Dendritic cell treated with granulocyte-macrophage colony-stimulating factor and Interleukin-4, amounts not matched to agents 40 ng/mL and 50 ng/mL, for 4 days (primary cell): Measurements from ENCODE around the gene DAP.

Experiments
- H3K27ac Mint-ChIP-seq: one replicate; pipeline ENCODE4 v1.8.0; 2022; ENCODE audit warnings: mild to moderate bottlenecking, mixed read lengths
- H3K27me3 Mint-ChIP-seq: one replicate; pipeline ENCODE4 v1.8.0; 2022; ENCODE audit warnings: mild to moderate bottlenecking, mixed read lengths
- H3K36me3 Mint-ChIP-seq: one replicate; pipeline ENCODE4 v1.8.0; 2022; ENCODE audit warnings: low read depth, mixed read lengths
- H3K4me1 Mint-ChIP-seq: one replicate; pipeline ENCODE4 v1.8.0; 2022; ENCODE audit warnings: low read depth, mixed read lengths
- H3K4me3 Mint-ChIP-seq: one replicate; pipeline ENCODE4 v1.8.0; 2022; ENCODE audit warnings: mild to moderate bottlenecking, moderate library complexity, mixed read lengths
- H3K9me3 Mint-ChIP-seq: one replicate; pipeline ENCODE4 v1.8.0; 2022; ENCODE audit warnings: mixed read lengths
- intact Hi-C: fragments of 100-400 bp; cut with micrococcal nuclease; formaldehyde crosslinking; loops from one replicate; pipeline ENCODE4 v1.15.0; 2022

The DAP gene

DNA sequence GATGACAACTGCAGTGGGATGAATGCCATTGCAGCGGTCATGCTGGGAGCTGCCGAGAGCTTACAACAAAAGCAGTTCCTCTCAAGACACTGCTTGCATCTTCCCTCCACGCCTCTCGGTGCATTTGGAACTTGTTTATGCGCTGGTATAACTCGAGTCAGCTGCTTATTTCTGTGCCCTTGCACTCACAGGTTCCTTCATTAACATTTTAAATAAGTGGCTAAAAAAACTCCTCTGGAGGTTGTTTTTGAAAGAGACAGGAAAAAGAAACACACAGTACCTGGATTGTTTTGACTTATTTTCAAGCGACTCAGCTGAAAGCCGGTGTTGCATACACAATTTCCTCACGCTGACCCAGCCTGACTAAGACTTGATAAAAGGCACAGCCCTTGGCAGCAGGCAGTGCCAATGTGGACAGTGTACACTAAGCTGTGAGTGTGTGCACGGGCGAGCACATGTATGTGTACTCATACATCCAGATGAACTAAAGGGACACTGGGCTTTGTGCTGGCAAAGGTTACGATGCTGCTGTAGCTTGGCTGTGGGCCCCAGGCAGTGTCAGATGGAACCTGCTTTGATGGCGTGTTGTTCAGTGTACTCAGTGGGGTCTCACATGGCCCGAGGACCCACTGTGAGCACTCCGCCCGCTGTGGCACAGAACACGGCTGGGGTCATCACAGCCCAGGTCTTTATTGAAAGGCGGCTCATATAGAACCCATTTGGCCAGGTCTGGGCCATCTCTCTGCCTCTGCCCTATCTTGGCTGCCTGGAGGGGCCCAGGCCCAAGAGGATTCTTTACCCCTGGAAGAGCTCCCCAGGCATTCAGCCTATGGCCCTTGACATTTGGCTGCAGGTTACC lies 104.8 kb downstream of the DAP start:
- intact Hi-C loops: no loop called here
- no peaks in the 10 kb centered on the region for H3K9me3 Mint-ChIP-seq
- no peaks in the 10 kb centered on the region for H3K36me3 Mint-ChIP-seq
- no peaks in the 10 kb centered on the region for H3K27me3 Mint-ChIP-seq
- no peak overlapping the region for H3K4me3 Mint-ChIP-seq
- H3K4me1 Mint-ChIP-seq: peaks cover 5% of the 10 kb centered on the region
- no peak overlapping the region for H3K27ac Mint-ChIP-seq

DNA sequence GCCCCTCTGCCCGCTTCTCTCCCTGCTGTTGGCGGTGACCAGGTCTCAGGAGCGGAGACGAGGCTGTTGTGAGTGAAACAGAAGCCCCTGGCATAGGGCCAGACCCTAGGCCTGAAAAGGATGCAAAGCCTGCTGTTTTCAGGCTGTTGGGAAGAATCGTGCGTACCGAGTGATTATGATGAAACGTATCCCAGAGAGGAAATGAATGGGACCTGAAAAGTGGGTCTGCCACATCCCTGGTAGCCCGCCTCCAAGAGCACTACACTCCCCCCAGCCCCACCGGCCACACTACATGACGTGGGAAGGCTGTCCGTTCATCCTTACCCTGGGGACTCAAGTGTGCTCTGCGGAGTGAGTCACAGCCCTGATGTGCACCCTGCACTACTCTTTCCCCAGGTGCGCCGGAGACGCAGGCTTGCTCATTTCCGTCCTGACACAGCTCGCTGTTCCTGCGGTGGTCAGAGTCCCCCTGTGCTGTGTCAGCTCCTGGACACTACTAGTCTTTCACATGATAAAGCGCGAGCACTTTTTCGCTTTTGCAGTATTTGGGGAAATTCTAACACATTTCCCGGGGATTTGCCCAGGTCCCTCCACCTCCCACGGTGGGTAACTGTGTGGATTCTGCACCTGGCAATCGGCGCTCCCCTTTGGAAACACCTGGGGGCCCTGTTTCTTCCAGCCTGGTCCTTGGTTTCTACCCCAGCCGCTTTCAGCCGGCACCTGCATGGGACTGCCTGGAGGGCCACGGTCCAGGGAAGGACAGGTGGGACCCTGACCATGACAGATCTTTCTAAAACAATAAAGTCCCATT lies 105.7 kb downstream of the DAP start:
- Mint-ChIP-seq H3K27ac (no peak overlapping the region), H3K4me3 (no peak overlapping the region), H3K27me3 (no peaks in the 10 kb centered on the region), H3K9me3 (no peaks in the 10 kb centered on the region), H3K4me1 (peaks cover 5% of the 10 kb centered on the region), H3K36me3 (no peaks in the 10 kb centered on the region)
- intact Hi-C loops: no loop called here

DNA sequence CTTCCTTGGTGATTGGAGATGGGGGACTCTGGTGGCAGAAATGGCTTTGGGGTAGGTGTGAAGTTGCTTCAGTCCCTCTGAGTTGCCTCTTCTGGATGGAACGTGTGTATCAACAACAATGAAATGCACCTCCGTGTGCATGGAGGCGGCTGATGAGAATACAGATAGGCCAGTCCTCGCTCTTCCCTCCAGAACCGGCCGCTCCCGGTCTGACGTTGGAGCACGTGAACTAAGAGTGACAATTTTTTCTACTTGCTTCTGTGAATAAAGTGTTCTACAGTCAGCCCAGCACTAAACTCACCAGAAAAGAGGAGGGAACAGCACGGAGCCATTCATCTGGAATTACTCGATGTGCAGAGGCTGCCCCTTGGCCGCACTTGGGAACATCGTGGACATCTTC lies 106.5 kb downstream of the DAP start:
- H3K36me3 Mint-ChIP-seq: no peaks in the 10 kb centered on the region
- intact Hi-C loops: no loop called here
- H3K27ac Mint-ChIP-seq: no peak overlapping the region

DNA sequence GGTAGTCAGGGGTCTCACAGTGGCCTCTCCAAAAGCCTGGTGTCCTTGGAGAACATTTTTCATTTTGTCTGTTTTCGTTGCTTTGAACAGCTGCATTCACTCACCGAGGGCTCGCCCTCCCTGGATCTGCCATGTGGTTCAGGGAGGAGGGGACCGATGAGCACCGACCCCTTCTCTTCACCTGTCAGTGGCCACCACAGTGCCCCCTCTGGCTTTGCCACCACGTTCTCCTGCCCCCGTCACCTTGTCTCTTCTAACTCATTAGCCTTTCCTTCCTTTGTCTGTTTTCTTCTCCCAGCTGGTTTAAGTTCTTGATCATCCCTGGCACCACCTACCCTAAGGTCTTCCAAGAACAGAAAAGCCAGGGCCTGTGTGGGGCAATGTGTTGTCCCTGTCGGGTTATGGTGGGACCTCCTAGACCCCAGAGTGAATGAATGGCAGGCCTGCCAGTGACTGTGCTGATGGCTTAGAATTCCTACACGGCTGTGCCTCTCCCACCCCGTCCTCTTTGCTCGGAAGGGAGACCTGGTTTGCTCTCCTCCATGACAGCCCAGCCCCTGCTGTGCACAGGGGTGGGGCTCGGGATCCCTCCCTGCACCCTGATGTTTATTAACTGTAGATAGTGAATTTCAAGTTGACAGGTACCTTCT lies 107.2 kb downstream of the DAP start:
- no peaks in the 10 kb centered on the region for H3K9me3 Mint-ChIP-seq
- H3K36me3 Mint-ChIP-seq: no peaks in the 10 kb centered on the region
- intact Hi-C loops: no loop called here
- no peaks in the 10 kb centered on the region for H3K27me3 Mint-ChIP-seq
- peaks cover 5% of the 10 kb centered on the region for H3K4me1 Mint-ChIP-seq
- no peak overlapping the region for H3K27ac Mint-ChIP-seq
- H3K4me3 Mint-ChIP-seq: no peak overlapping the region

More for the DNA sequence above, 106.5 kb downstream of the DAP start:
- Mint-ChIP-seq H3K9me3 (no peaks in the 10 kb centered on the region), H3K4me1 (peaks cover 5% of the 10 kb centered on the region), H3K4me3 (no peak overlapping the region), H3K27me3 (no peaks in the 10 kb centered on the region)

DNA sequence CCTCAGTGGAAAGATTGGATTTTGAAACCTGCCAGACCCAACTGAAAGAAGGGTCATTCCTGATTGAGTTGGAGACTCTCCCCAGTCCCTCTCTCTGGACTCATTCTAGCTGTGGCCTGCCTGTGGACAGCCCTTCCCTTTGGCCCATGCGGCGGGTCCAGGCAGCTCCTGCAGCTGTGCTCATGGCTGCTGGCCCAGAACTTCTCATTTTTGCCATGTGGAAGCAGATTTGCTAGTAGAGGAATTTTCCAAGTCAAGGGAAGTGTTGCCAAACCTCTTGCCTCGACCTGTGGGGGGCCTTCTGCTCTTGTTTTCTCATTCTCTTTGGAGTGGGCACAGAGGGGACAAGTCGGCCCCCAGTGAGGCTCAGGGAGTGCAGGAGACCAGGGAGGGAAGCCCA lies 108.0 kb downstream of the DAP start:
- H3K27ac Mint-ChIP-seq: no peak overlapping the region
- H3K4me1 Mint-ChIP-seq: peaks cover 5% of the 10 kb centered on the region
- no peaks in the 10 kb centered on the region for H3K9me3 Mint-ChIP-seq
- H3K27me3 Mint-ChIP-seq: no peaks in the 10 kb centered on the region
- no peaks in the 10 kb centered on the region for H3K36me3 Mint-ChIP-seq
- intact Hi-C loops: no loop called here
- no peak overlapping the region for H3K4me3 Mint-ChIP-seq

DNA sequence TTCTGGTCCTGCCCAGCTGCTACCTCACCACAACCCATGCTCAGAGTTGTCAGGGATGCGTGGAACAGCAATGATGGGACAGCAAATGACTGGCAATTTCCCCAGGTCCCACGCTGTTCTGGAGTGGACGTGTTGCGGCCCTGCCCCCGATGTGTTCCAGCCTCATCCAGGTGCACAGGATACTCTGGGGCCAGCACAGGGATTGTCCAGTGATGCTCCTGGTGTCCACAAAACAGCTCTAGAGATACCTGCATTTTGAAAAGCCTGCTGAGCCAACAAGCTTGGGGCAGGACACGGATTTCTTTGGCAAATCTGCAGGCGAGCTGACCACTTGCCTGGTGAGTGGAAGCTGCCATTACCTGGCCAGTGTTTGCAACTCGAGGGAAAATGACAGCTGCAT lies 108.4 kb downstream of the DAP start:
- H3K36me3 Mint-ChIP-seq: no peaks in the 10 kb centered on the region
- H3K27me3 Mint-ChIP-seq: no peaks in the 10 kb centered on the region
- intact Hi-C loops: no loop called here
- H3K27ac Mint-ChIP-seq: no peak overlapping the region
- peaks cover 5% of the 10 kb centered on the region for H3K4me1 Mint-ChIP-seq
- H3K4me3 Mint-ChIP-seq: no peak overlapping the region
- H3K9me3 Mint-ChIP-seq: no peaks in the 10 kb centered on the region

DNA sequence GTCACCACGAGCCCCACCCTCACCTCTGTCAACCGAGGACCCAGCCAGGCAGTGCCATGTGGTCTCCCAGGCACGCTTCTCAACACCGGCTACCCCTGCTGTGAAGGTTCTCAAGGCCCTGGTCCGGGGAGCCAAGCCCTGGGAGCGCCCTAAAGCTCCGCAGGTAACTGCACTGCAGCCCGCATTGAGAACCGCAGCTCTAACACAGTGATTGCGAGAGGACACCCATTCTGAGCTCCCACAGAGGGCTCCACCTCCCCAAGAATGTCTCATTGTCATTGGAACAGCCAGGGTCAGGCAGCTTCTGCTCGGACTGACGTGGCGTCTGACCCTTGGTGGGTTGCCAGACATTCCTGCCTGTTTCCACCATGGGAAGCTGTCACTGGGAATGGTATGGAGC lies 108.9 kb downstream of the DAP start:
- Mint-ChIP-seq H3K4me1 (peaks cover 5% of the 10 kb centered on the region), H3K27ac (no peak overlapping the region), H3K4me3 (no peak overlapping the region), H3K36me3 (no peaks in the 10 kb centered on the region), H3K9me3 (no peaks in the 10 kb centered on the region), H3K27me3 (no peaks in the 10 kb centered on the region)
- intact Hi-C loops: no loop called here

DNA sequence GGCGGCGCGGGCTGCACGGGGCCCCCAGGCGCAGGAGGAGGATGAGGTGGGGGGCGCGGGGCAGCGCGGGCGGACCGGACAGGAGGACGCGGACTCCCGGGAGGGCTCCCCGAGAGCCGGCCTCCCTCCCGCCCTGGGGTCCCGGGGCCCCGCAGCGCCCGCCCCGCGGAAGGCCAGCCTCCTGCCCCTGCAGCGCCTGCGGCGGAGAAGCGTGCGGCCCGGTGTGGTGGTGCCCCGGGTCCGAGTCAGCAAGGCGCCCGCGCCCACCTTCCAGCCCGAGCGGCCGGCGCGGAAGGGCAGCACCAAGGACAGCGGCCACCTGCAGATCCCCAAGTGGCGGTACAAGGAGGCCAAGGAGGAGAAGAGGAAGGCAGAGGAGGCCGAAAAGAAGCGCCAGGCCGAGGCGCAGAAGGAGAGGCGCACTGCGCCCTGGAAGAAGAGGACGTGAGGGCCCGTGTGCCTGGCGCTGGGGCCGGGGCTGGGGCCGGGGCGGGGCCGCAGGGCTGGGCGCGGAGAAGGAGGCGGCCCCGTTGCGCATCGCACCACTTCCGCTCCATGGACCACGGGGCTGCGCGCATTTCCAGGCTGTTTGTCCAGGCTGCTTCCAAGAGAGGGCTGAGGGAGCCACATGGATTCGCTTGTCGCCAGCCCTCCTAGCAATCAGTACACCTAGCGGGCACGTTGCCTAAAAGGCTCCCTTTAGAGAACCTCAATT lies 111.2 kb downstream of the DAP start:
- intact Hi-C loops: no loop called here
- H3K36me3 Mint-ChIP-seq: no peaks in the 10 kb centered on the region
- no peak overlapping the region for H3K27ac Mint-ChIP-seq
- H3K4me1 Mint-ChIP-seq: peaks cover 15% of the 10 kb centered on the region
- no peaks in the 10 kb centered on the region for H3K9me3 Mint-ChIP-seq
- no peaks in the 10 kb centered on the region for H3K27me3 Mint-ChIP-seq
- H3K4me3 Mint-ChIP-seq: no peak overlapping the region

DNA sequence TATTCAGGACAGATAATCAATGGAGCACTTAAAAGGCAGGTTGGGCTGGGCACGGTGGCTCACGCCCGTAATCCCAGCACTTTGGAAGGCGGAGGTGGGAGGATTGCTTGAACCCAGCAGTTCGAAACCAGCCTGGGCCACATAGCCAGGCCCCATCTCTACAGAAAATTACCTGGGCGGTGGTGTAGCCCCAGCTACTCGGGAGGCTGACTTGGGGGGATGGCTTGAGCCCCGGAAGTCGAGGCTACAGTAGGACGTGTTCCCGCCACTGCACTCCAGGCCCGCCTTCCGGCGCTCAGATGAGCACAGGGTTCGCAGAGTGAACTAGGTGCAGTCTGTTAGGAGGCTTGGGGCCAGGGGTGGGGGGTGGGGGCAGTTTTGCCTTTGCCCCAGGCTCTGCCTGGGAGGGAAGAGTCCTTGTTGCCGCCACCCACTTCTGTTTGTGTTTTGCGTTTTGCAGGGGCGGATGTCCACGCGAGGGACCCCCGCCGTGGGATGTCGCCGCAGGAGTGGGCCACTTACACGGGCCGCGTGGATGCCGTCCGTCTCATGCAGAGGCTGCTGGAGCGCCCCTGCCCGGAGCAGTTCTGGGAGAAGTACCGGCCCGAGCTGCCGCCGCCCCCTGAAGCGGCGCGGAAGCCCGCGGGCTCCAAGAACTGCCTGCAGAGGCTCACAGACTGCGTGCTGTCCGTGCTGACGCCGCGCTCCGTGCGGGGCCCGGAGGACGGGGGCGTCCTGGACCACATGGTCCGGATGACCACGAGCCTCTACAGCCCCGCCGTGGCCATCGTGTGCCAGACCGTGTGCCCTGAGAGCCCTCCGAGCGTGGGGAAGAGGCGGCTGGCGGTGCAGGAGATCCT lies 112.0 kb downstream of the DAP start:
- H3K36me3 Mint-ChIP-seq: no peaks in the 10 kb centered on the region

DNA sequence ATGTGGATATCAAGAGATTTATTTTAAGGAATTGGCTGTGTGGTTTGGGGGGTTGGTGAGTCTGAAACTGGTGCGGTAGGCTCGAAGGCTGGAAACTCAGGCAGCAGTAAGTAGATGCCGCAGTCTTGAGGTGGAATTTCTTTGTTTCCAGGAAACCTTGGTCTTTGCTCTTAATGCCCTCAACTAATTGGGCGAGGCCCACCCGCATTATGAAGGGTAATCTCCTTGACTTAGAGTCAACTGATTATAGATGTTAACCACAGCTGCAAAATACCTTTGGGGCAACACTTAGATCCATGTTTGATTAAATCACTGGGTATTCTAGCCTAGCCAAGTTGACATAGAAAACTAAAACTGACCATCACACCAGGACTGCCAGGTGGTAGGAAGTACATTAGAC lies 113.4 kb downstream of the DAP start:
- Mint-ChIP-seq H3K9me3 (no peaks in the 10 kb centered on the region), H3K36me3 (no peaks in the 10 kb centered on the region), H3K27me3 (peaks cover 10% of the 10 kb centered on the region), H3K4me1 (peaks cover 22% of the 10 kb centered on the region), H3K4me3 (no peak overlapping the region), H3K27ac (no peak overlapping the region)
- intact Hi-C loops: no loop called here

More for the DNA sequence above, 112.0 kb downstream of the DAP start:
- H3K4me3 Mint-ChIP-seq: no peak overlapping the region
- peaks cover 22% of the 10 kb centered on the region for H3K4me1 Mint-ChIP-seq
- peaks cover 6% of the 10 kb centered on the region for H3K27me3 Mint-ChIP-seq
- no peaks in the 10 kb centered on the region for H3K9me3 Mint-ChIP-seq
- intact Hi-C loops: no loop called here
- H3K27ac Mint-ChIP-seq: no peak overlapping the region

DNA sequence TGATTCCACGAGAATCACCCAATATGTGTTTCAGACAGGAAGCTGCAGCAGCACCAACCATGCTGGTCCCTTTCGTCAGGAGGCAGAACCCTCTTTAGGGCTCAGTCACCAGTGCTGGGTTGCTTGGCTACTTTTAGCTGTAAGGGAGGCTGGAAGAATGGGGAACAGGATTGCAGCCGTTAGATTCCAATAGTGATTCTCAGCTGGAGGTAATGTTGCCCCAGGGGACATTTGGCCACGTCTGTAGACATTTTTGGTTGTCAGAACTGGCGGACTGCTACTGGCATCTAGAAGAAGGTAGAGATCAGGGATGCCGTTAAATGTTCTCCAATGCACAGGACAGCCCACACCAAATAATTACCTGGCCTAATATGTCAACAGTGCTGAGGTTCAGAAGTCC lies 115.4 kb downstream of the DAP start:
- H3K27ac Mint-ChIP-seq: no peak overlapping the region
- intact Hi-C loops: no loop called here
- no peaks in the 10 kb centered on the region for H3K36me3 Mint-ChIP-seq
- peaks cover 14% of the 10 kb centered on the region for H3K27me3 Mint-ChIP-seq
- H3K4me3 Mint-ChIP-seq: no peak overlapping the region
- H3K9me3 Mint-ChIP-seq: no peaks in the 10 kb centered on the region
- peaks cover 28% of the 10 kb centered on the region for H3K4me1 Mint-ChIP-seq

DNA sequence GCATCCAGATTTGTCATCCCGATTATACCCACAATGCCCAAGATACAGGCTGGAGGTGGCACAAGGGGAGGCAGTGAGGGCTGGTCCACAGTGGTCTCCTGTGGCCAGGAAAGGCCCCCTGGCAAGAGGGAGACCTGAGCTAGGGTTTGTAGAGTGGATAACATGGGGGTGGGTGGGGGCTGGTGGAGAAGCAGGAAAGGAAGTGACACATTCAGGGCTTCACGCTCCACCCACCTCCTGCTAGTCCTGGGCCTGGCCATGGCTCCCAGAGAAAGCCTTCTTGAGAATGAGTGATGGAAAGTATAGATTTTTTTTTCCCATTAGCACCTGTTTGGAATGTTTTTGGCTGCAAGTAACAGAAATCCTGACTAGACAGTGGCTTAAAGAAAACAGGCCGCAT lies 115.9 kb downstream of the DAP start:
- Mint-ChIP-seq H3K27ac (no peak overlapping the region), H3K36me3 (no peaks in the 10 kb centered on the region), H3K4me1 (peaks cover 28% of the 10 kb centered on the region), H3K9me3 (no peaks in the 10 kb centered on the region), H3K4me3 (no peak overlapping the region), H3K27me3 (peaks cover 16% of the 10 kb centered on the region)
- intact Hi-C loops: no loop called here

DNA sequence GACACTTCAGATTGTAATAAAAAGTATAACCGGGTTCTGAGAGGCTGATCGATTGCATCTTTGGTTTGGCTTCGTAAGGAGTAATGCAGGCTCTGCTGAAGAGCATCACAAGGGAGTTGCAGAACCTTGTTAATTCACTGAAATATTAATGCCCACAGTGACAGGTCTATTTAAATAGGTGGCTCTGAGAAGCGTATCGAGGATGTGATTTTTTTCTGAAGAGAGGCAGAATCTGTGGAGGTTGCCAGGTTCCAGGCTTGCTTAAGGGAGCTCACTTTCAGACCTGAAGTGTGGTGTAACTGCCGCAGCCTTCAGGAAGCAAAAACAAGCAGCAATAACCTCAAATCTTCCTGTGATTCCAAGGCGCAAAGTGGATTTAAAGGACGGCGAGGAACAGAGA lies 116.8 kb downstream of the DAP start:
- no peaks in the 10 kb centered on the region for H3K9me3 Mint-ChIP-seq
- peaks cover 28% of the 10 kb centered on the region for H3K4me1 Mint-ChIP-seq
- peaks cover 16% of the 10 kb centered on the region for H3K27me3 Mint-ChIP-seq
- no peak overlapping the region for H3K27ac Mint-ChIP-seq
- no peaks in the 10 kb centered on the region for H3K36me3 Mint-ChIP-seq
- H3K4me3 Mint-ChIP-seq: no peak overlapping the region
- intact Hi-C loops: no loop called here
